T1000 (cell line): ENCODE data around the gene FBXO22.
"Not testable (repeated sequence)": the region's sequence is repeated elsewhere in the genome, so short reads cannot be mapped to it uniquely, and the experiment has no call there.

Experiments
- DNase-seq: peaks from one replicate; lab custom pipeline; 2025; ENCODE audit warnings: mixed read lengths; lab: John Stamatoyannopoulos, UW

FBXO22 gene

GRCh38 chr15:75903331-75904239, at the start of gene FBXO22:
TSS of gene FBXO22 (plus strand) at chr15:75903878. CDS start at chr15:75903964, 86 bp downstream.
- DNase-seq = peak; percentile 78

- no peak for DNase-seq
Observed at GRCh38 chr15:75857886-75858285, 45.8 kb upstream of the FBXO22 start.

GRCh38 chr15:75861750-75862402, 41.8 kb upstream of the FBXO22 start:
- no peak for DNase-seq

GRCh38 chr15:75862796-75863195, 40.9 kb upstream of the FBXO22 start:
- DNase-seq = no peak

GRCh38 chr15:75864213-75865059, 39.2 kb upstream of the FBXO22 start:
- DNase-seq = no peak

GRCh38 chr15:75866045-75866444, 37.6 kb upstream of the FBXO22 start:
- DNase-seq = not testable (repeated sequence)

GRCh38 chr15:75866916-75867315, 36.8 kb upstream of the FBXO22 start:
- DNase-seq = no peak

- DNase-seq = no peak
Observed at GRCh38 chr15:75867449-75867848, 36.2 kb upstream of the FBXO22 start.

GRCh38 chr15:75868019-75868418, 35.7 kb upstream of the FBXO22 start:
- no peak for DNase-seq

- DNase-seq = no peak
Observed at GRCh38 chr15:75869446-75869845, 34.2 kb upstream of the FBXO22 start.

GRCh38 chr15:75871589-75871988, 32.1 kb upstream of the FBXO22 start:
- DNase-seq = not testable (repeated sequence)

- DNase-seq = no peak
Observed at GRCh38 chr15:75872403-75872990, 31.2 kb upstream of the FBXO22 start.

- no peak for DNase-seq
Observed at GRCh38 chr15:75884041-75884440, 19.6 kb upstream of the FBXO22 start.

- no peak for DNase-seq
Observed at GRCh38 chr15:75887178-75887577, 16.5 kb upstream of the FBXO22 start.

- peak; percentile 10 for DNase-seq
Observed at GRCh38 chr15:75891895-75892294, 11.8 kb upstream of the FBXO22 start.

- DNase-seq = no peak
Observed at GRCh38 chr15:75895731-75896130, 7.9 kb upstream of the FBXO22 start.

GRCh38 chr15:75900577-75900976, 3.1 kb upstream of the FBXO22 start:
- no peak for DNase-seq

- no peak for DNase-seq
Observed at GRCh38 chr15:75902129-75902557, 1.5 kb upstream of the FBXO22 start.

- DNase-seq = no peak
Observed at GRCh38 chr15:75905231-75905630, 1.6 kb downstream of the FBXO22 start.

GRCh38 chr15:75910355-75910754, 6.7 kb downstream of the FBXO22 start:
- not testable (repeated sequence) for DNase-seq

- no peak for DNase-seq
Observed at GRCh38 chr15:75916978-75917377, 13.3 kb downstream of the FBXO22 start.

- no peak for DNase-seq
Observed at GRCh38 chr15:75918135-75918534, 14.5 kb downstream of the FBXO22 start.
